HG03469 (cell line): Measurements from ENCODE around the gene P2RX1.
"Not testable (repeated sequence)": the region's sequence is repeated elsewhere in the genome, so short reads cannot be mapped to it uniquely, and the experiment has no call there.

Source experiments
- ATAC-seq: cut with Tn5 transposase; IDR thresholded peaks from one replicate; pipeline ENCODE4 v1.9.1; 2021; ENCODE audit warnings: mild to moderate bottlenecking, moderate library complexity, moderate number of reproducible peaks; ENCODE audit not compliant: unreplicated experiment

P2RX1 gene

GRCh38 chr17:3952186-3952585 lies 35.9 kb upstream of the P2RX1 start:
- no peak for ATAC-seq

GRCh38 chr17:3951420-3951819 lies 35.2 kb upstream of the P2RX1 start:
- no peak for ATAC-seq

- no peak for ATAC-seq
Observed at GRCh38 chr17:3951003-3951402, 34.7 kb upstream of the P2RX1 start.

- no peak for ATAC-seq
Observed at GRCh38 chr17:3950584-3950983, 34.3 kb upstream of the P2RX1 start.

- ATAC-seq = no peak
Observed at GRCh38 chr17:3949418-3949817, 33.2 kb upstream of the P2RX1 start.

GRCh38 chr17:3948551-3948950 lies 32.3 kb upstream of the P2RX1 start:
- ATAC-seq = not testable (repeated sequence)

GRCh38 chr17:3947318-3947810 lies 31.1 kb upstream of the P2RX1 start:
- ATAC-seq = no peak

- no peak for ATAC-seq
Observed at GRCh38 chr17:3946711-3947235, 30.5 kb upstream of the P2RX1 start.

GRCh38 chr17:3944485-3945388 lies 28.5 kb upstream of the P2RX1 start:
- no peak for ATAC-seq

GRCh38 chr17:3943240-3943891 lies 27.1 kb upstream of the P2RX1 start:
- ATAC-seq = no peak

- ATAC-seq = no peak
Observed at GRCh38 chr17:3940965-3941698, 24.9 kb upstream of the P2RX1 start.

GRCh38 chr17:3937359-3937758 lies 21.1 kb upstream of the P2RX1 start:
- ATAC-seq = no peak

GRCh38 chr17:3935825-3936355 lies 19.6 kb upstream of the P2RX1 start:
- ATAC-seq = no peak

- ATAC-seq = no peak
Observed at GRCh38 chr17:3935140-3935542, 18.9 kb upstream of the P2RX1 start.

- no peak for ATAC-seq
Observed at GRCh38 chr17:3929764-3930163, 13.5 kb upstream of the P2RX1 start.

GRCh38 chr17:3929181-3929580 lies 12.9 kb upstream of the P2RX1 start:
- no peak for ATAC-seq

- no peak for ATAC-seq
Observed at GRCh38 chr17:3928406-3928805, 12.1 kb upstream of the P2RX1 start.

- ATAC-seq = no peak
Observed at GRCh38 chr17:3927628-3928340, 11.5 kb upstream of the P2RX1 start.

- ATAC-seq = no peak
Observed at GRCh38 chr17:3926860-3927627, 10.8 kb upstream of the P2RX1 start.
